H9 (cell line): ENCODE results near the gene ISX. TPM values are rescaled to one million over a fixed set of nuclear protein-coding genes. Genes with fewer than 3 reads are reported as not detected.
A peak's percentile ranks its signal among the peaks of the same experiment; 100 is the strongest.

Experiments
- DNase-seq: peaks from one replicate; pipeline ENCODE4 v3.0.0-alpha.2; 2017
- H2AFZ ChIP-seq: one replicate; pipeline ENCODE4 v1.6.1; 2013; ENCODE audit warnings: mild to moderate bottlenecking, low read length, control low read depth, moderate library complexity
- H2AK5ac ChIP-seq: 2 replicates; pipeline ENCODE4 v1.6.1; 2013; ENCODE audit warnings: low read length, control low read depth, mixed read lengths; ENCODE audit not compliant: insufficient read length
- H2BK120ac ChIP-seq: one replicate; pipeline ENCODE4 v1.6.1; 2013; ENCODE audit warnings: low read depth, mild to moderate bottlenecking, low read length, control low read depth, inconsistent platforms; ENCODE audit not compliant: poor library complexity, severe bottlenecking
- H2BK12ac ChIP-seq: 2 replicates; pipeline ENCODE4 v1.6.1; 2013; ENCODE audit warnings: low read length, control low read depth, mixed read lengths, low read depth; ENCODE audit not compliant: insufficient read length
- H2BK15ac ChIP-seq: 2 replicates; pipeline ENCODE4 v1.6.1; 2013; ENCODE audit warnings: low read depth, low read length, control low read depth
- H2BK20ac ChIP-seq: one replicate; pipeline ENCODE4 v1.6.1; 2013; ENCODE audit warnings: low read depth, mild to moderate bottlenecking, low read length, control low read depth, inconsistent platforms; ENCODE audit not compliant: poor library complexity, severe bottlenecking
- H2BK5ac ChIP-seq: 2 replicates; pipeline ENCODE4 v1.6.1; 2013; ENCODE audit warnings: low read length, control low read depth, mixed read lengths; ENCODE audit not compliant: insufficient read length
- H3K14ac ChIP-seq: 2 replicates; pipeline ENCODE4 v1.6.1; 2013; ENCODE audit warnings: low read length, control low read depth; ENCODE audit not compliant: insufficient read depth
- H3K18ac ChIP-seq: 2 replicates; pipeline ENCODE4 v1.6.1; 2013; ENCODE audit warnings: low read depth, mild to moderate bottlenecking, mixed read lengths, low read length, control low read depth; ENCODE audit not compliant: insufficient read length
- H3K23ac ChIP-seq: 2 replicates; pipeline ENCODE4 v1.6.1; 2013; ENCODE audit warnings: low read length, control low read depth, mixed read lengths, low read depth; ENCODE audit not compliant: insufficient read length
- H3K23me2 ChIP-seq: 2 replicates; pipeline ENCODE4 v1.6.1; 2013; ENCODE audit warnings: low read depth, mild to moderate bottlenecking, mixed read lengths, low read length, control low read depth; ENCODE audit not compliant: insufficient read length, poor library complexity, severe bottlenecking
- H3K27ac ChIP-seq: 2 replicates; pipeline ENCODE4 v1.5.1; 2013; ENCODE audit warnings: low read length, control low read depth, mixed read lengths, low read depth; ENCODE audit not compliant: insufficient read length
- H3K27me3 ChIP-seq: 2 replicates; pipeline ENCODE4 v1.6.1; 2013; ENCODE audit warnings: low read length, control low read depth, inconsistent platforms; ENCODE audit not compliant: insufficient read depth
- H3K4ac ChIP-seq: 2 replicates; pipeline ENCODE4 v1.6.1; 2013; ENCODE audit warnings: low read depth, mild to moderate bottlenecking, control low read depth, inconsistent platforms, low read length, moderate library complexity
- H3K4me1 ChIP-seq: 2 replicates; pipeline ENCODE4 v1.6.1; 2013; ENCODE audit warnings: low read length, control low read depth, inconsistent platforms; ENCODE audit not compliant: insufficient read depth
- H3K4me2 ChIP-seq: 2 replicates; pipeline ENCODE4 v1.6.1; 2013; ENCODE audit warnings: low read length, control low read depth, mixed read lengths; ENCODE audit not compliant: insufficient read length, insufficient read depth
- H3K56ac ChIP-seq: 2 replicates; pipeline ENCODE4 v1.6.1; 2013; ENCODE audit warnings: low read depth, mild to moderate bottlenecking, mixed read lengths, low read length, control low read depth; ENCODE audit not compliant: insufficient read length
- H3K79me1 ChIP-seq: 2 replicates; pipeline ENCODE4 v1.6.1; 2013; ENCODE audit warnings: low read depth, mild to moderate bottlenecking, moderate library complexity, low read length, control low read depth, inconsistent platforms; ENCODE audit not compliant: insufficient read depth, poor library complexity, severe bottlenecking
- H3K79me2 ChIP-seq: 2 replicates; pipeline ENCODE4 v1.6.1; 2013; ENCODE audit warnings: low read length, control low read depth, inconsistent platforms; ENCODE audit not compliant: insufficient read depth
- H3K9ac ChIP-seq: 2 replicates; pipeline ENCODE4 v1.6.1; 2013; ENCODE audit warnings: low read length, control low read depth, mixed read lengths; ENCODE audit not compliant: insufficient read length; ENCODE audit errors: extremely low read depth
- H3K9me3 ChIP-seq: one replicate; pipeline ENCODE4 v1.6.1; 2013; ENCODE audit warnings: low read depth, low read length, inconsistent platforms; ENCODE audit not compliant: control insufficient read depth
- H3T11ph ChIP-seq: one replicate; pipeline ENCODE4 v1.6.1; 2013; ENCODE audit warnings: mild to moderate bottlenecking, low read length, control low read depth, inconsistent platforms
- H4K20me1 ChIP-seq: one replicate; pipeline ENCODE4 v1.6.1; 2013; ENCODE audit not compliant: control insufficient read depth, insufficient read length, insufficient read depth
- H4K5ac ChIP-seq: 2 replicates; pipeline ENCODE4 v1.6.1; 2013; ENCODE audit warnings: low read depth, mild to moderate bottlenecking, mixed read lengths, low read length, control low read depth; ENCODE audit not compliant: insufficient read length
- H4K8ac ChIP-seq: replicated peaks from 2 replicates; pipeline ENCODE4 v1.6.1; 2013; ENCODE audit warnings: low read length, control low read depth, mixed read lengths, low read depth; ENCODE audit not compliant: insufficient read length
- H4K91ac ChIP-seq: 2 replicates; pipeline ENCODE4 v1.6.1; 2013; ENCODE audit warnings: low read depth, mild to moderate bottlenecking, moderate library complexity, mixed read lengths, low read length, control low read depth; ENCODE audit not compliant: insufficient read length
- H3K27ac Mint-ChIP-seq, 3 experiments: 2 replicates in 2 of 3; 3 replicates in 1 of 3; pipeline ENCODE4 v1.8.0; 2020 to 2021; ENCODE audit warnings: mixed read lengths in 3 of 3, mild to moderate bottlenecking in 1 of 3, moderate library complexity in 1 of 3
- H3K27me3 Mint-ChIP-seq: 2 replicates; pipeline ENCODE4 v1.8.0; 2021; ENCODE audit warnings: low read depth, mild to moderate bottlenecking, moderate library complexity, mixed read lengths
- H3K36me3 Mint-ChIP-seq, 3 experiments: 2 replicates in 2 of 3; 3 replicates in 1 of 3; pipeline ENCODE4 v1.8.0; 2020 to 2021; ENCODE audit warnings: low read depth in 3 of 3, mixed read lengths in 3 of 3; ENCODE audit not compliant: insufficient read depth in 1 of 3
- H3K4me1 Mint-ChIP-seq, 2 experiments: 2 replicates each; pipeline ENCODE4 v1.8.0; 2020; ENCODE audit warnings: mixed read lengths in 2 of 2
- H3K4me3 Mint-ChIP-seq, 2 experiments: 2 replicates in 1 of 2; 3 replicates in 1 of 2; pipeline ENCODE4 v1.8.0; 2020 to 2021; ENCODE audit warnings: mild to moderate bottlenecking in 2 of 2, mixed read lengths in 2 of 2, moderate library complexity in 1 of 2
- H3K9me3 Mint-ChIP-seq, 2 experiments: 2 replicates in 1 of 2; 3 replicates in 1 of 2; pipeline ENCODE4 v1.8.0; 2020; ENCODE audit warnings: mild to moderate bottlenecking in 2 of 2, mixed read lengths in 2 of 2, moderate library complexity in 1 of 2
- CTCF ChIP-seq: fragments of 200-600 bp; sonication (generic); conservative IDR thresholded peaks from 3 replicates; pipeline ENCODE4 v1.8.0; 2021; ENCODE audit warnings: antibody characterized with exemption, mild to moderate bottlenecking
- WGBS: extraction: QIAGEN DNeasy Blood & Tissue Kit; methylation state at CpG from one replicate; pipeline ENCODE4 v1.1.7; 2013; ENCODE audit warnings: missing lambda C conversion rate, low lambda C conversion rate, mixed read lengths; ENCODE audit not compliant: insufficient read length; ENCODE audit errors: extremely low coverage; 5-methylcytosine and 5-hydroxymethylcytosine counted together
- total RNA-seq: library from RNA; stranded (reverse); gene quantifications from 2 replicates; pipeline ENCODE4 v1.2.1, GENCODE V29; 2021

The ISX gene
- total RNA-seq, 1 experiment from 2014 or later: not detected

DNA sequence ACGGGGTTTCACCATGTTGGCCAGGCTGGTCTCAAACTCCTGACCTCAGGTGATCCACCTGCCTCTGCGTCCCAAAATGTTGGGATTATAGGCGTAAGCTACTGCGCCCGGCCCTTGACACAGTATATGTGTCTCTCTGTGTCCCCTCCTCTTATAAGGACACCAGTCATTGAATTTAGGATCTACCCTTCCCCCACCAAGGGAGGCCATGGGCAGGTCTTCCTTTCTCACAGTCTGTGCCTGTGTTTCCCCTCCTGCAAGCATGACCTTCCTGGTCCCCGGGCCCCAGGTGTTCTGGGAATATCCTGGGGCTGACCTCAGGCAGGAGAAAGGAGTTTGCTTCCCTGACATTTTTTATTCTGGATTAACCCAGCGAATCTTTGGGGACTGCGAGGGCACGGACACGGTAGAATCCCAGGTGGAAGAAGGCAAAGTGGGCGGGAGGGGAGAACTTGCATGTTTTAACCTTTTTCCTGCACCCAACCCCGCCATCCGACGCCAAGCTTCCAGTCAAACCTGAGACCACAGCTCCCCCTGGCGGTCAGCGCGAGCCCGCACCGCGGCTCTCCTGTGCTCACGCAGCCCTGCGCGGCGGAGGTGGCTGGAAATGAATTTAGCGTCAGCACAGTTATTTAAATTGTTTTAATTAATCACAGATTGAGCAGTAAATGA is 42.1 kb upstream of the ISX start:
- Histone ChIP-seq H3K4me1 (no peaks in the 10 kb centered on the region), H4K20me1 (peaks cover 5% of the 10 kb centered on the region), H3K27me3 (no peaks in the 10 kb centered on the region), H4K91ac (no peak overlapping the region), H2BK15ac (no peak overlapping the region), H3K4me2 (peak overlapping the region; percentile 12), H2AK5ac (no peak overlapping the region), H4K5ac (no peak overlapping the region), H3K23me2 (no peaks in the 10 kb centered on the region), H4K8ac (no peak overlapping the region), H3K79me2 (no peaks in the 10 kb centered on the region), H3K9me3 (no peaks in the 10 kb centered on the region), H3K9ac (no peak overlapping the region), H3T11ph (no peak overlapping the region), H2AFZ (no peak overlapping the region), H2BK12ac (no peak overlapping the region), H3K27ac (no peak overlapping the region), H2BK20ac (no peak overlapping the region), H2BK120ac (no peak overlapping the region), H2BK5ac (no peak overlapping the region), H3K23ac (no peak overlapping the region), H3K56ac (no peak overlapping the region), H3K14ac (no peak overlapping the region), H3K4ac (no peak overlapping the region), H3K79me1 (no peaks in the 10 kb centered on the region), H3K18ac (no peak overlapping the region)
- Mint-ChIP-seq H3K9me3 (peaks cover 0 to 5% of the 10 kb centered on the region in 2 experiments; a peak in 2 of 5 replicates), H3K4me1 (peaks cover 8 to 10% of the 10 kb centered on the region in 2 experiments), H3K4me3 (peak overlapping the region; percentile 30 to 47; a peak in 4 of 5 replicates), H3K27ac (no peak overlapping the region; a peak in 1 of 7 replicates), H3K27me3 (peaks cover 33% of the 10 kb centered on the region), H3K36me3 (no peaks in the 10 kb centered on the region)
- peak; percentile 86 for DNase-seq
- no CpG with 5 or more reads among the region's 25 CpGs for WGBS
- TF ChIP-seq CTCF: peak; percentile 99
